HG03354 (cell line): Measurements from ENCODE around the gene MARK2.
A peak's percentile ranks its signal among the peaks of the same experiment; 100 is the strongest.

ENCODE experiments used
- ATAC-seq: cut with Tn5 transposase; IDR thresholded peaks from one replicate; pipeline ENCODE4 v1.9.1; 2021; ENCODE audit warnings: mild to moderate bottlenecking; ENCODE audit not compliant: unreplicated experiment, poor library complexity, severe bottlenecking

MARK2 gene

DNA sequence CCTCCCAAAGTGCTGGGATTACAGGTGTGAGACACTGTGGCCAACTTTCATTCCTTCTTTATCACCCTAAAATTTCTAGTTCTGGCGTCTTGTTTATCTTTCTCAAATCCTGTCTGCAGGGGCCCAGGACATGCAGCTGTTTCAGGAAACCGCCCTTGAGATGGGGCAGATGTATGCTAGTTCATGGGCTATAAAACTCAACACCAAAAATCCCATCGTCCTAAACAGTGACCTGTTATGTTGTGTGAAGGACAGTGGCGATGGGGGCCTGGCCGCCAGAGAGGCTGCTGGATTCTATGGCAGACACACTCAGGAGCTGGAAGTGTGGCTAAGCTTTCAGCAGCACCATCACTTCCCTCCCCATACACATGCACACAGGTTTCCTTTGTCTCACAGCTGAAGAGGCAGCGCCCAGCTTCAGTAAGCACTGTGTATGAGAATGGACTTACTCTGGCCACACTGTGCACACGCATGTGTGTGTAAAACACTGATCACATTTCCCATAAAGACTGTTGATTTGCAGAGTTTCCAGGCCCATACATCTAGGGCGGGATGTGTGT, 36.7 kb downstream of the MARK2 start:
- no peak for ATAC-seq

DNA sequence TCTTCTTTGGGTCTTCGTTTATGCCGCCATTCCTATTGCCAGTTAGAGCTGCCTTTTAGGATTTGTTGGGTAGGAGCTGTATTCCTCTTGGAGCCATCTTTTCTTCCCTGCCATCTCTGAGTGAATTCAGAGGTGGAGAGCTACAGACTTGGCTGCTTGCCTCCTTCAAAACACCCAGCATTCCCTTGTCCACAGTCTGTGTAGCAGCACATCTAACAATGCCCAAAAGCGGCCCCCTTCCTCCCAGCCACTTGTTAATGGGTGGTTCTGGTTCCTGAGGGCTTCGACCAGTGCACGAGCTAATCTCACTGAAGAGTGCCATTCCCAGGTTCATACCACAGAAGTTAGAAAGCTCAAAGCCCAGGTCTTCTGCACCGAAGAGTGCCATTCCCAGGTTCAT, 37.7 kb downstream of the MARK2 start:
- ATAC-seq, result no peak

DNA sequence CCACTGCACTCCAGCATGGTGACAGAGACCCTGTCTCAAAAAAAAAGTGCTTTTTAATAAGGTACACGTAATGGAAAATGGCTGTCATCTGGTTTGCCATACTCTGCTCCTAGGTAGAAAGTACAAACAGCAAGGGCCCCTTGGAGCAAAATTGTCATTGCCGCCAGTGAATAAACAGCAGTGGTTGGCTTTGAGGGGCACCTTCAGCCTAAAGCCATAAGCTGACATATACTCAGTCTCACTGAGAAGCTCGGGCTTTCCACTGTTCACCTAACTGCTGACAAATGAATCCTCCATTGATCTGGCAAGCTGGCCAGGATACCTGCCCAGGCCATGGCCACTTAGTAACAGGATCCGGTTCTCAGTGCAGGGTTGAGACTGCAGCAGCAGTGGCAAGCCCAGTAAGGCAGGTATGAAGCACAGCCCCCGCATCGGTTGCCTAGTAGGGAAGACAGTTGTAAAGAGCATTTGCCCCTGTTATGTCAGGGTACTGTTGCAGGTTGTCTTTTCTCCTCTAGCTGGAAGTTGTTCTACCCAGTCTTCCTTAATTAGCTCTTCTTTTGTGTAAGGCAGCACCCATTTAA, 38.8 kb downstream of the MARK2 start:
- no peak for ATAC-seq

DNA sequence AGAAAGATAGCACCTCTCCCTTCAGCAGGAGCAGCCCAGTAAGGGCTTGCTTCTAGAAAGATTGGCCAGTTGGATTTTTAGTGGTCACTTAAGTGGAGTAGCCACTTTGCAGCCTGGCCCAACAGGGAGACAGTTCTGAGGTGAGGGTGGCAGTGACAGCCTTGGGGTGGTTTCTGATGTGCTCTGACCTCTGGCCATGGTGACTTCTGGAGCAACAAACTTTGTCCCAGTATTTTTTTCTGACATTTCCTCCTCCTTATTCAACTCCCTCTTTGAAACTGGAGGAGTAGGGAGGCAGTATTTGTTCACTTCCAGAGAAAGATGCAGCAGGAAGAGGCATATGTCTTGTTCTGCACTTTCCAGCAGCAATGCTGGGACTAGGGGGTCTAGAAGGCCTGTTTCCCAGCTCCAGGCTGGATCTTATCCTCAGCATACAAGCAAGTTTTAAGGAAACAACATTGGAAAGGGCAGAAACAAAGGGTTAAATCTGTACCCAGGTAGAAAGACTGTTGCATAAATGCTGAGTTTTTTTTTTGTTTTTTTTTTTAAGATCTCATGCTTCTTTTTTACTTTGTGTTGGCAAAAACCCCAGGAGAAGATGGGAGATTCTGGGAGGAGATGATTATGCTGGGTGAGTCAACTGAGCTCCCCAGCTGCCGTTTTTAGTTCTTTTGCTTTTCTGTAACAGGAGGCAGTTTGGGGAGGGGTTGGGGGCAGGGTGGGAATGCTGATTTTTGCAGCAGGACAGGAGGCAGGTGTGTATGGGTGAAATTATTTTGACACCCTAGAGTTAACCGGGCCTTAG, 40.9 kb downstream of the MARK2 start:
- ATAC-seq, result no peak

DNA sequence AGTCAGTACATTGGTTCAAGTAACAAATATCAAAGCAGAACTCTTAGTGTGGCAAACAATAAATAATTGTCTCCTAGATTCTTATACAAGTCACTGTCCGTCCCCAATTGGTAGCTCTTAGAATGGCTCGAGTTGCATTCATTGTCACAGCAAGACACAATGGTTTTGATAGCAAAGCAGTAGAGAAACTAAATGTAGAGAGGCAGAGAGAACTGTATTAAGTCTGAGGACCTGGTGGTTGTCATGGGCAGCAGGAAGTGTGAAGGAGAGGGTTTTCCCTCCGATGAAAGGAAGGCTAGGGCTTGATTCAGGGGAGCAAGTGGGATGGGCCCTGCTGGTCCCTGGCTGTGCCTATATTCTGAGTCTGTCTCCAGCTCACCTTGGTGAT, 41.5 kb downstream of the MARK2 start:
- ATAC-seq, result no peak

DNA sequence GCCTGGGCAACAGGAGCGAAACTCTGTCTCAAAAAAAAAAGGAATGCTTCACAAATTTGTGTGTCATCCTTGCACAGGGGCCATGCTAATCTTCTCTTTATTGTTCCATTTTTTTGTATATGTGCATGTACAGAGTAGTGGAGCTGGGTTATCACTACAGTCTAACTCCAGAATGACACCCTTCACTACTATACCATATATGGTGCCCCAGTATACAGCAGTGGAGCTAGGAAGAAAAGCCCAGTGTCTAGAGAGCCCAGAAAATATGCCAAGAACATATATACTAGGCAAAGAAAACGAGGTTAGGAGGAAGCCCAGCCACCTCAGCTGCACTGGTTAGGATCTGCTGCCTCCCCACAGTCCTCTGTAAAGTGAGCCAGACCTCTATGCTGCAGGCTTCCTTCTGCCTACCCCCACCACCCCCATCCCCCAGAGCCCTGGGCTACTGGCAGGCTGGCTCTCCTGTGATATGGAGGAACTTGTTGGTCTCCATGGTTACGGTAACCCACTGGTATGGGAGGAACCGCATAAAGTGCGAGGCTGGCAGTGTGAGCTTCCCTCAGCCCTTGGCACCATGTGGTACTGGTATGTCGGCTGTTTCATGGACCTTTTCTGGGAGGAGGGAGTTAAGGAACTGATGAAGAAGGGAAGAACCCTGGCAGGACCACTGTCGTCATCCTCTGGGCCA, 43.8 kb downstream of the MARK2 start:
- no peak for ATAC-seq

DNA sequence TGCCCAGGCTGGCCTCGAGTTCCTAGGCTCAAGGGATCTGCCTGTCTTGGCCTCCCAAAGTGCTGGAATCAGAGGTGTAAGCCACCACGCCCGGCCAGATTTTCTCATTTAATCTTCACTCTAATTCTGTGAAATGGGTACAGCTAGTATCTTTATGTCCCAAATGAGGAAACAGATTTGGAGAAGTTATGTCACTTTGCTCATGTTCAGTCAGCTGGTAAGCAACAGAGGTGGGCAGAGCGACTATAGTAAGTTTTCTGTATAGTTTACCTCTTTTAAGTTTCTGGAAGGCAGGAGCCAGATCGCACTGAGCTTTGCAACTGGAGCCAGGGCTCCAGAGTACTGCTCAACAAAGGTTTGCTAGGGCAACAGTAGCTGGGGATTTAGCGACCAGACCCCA, 44.9 kb downstream of the MARK2 start:
- no peak for ATAC-seq

DNA sequence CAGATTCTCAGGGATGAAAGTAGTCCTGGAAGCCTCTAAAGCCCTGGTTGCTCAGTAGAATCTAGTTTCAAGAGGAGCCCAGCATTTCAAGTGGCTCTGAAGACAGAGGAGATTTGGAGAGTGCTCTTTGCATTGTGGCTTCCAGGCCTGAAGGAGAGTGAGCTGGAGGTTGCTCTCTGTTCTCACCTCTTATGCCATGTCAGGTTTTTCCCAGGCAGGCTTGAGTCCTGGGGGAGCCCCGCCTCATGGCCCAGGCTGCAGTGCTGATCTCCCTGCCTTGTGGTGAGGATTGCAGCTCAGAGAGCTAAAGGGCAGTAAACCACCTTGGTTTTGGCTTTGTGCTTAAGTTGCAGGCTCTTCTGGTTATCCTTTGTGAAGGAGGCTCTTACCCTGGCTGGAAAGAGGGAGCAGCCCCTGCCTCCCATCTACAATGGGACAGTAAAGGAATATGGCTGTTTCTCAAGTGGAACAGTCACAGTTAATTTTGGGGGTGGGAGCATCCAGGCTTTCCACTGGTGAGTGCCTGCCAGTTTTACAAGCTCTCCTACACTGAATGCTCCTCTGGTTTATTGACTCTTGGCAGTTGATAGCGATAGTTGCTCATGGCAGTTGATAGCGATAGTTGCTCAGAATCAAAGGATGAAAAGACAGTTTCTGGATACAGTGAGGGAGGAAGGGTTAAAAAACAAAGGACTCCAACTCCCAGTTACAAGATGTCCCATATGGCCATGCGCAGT, 45.5 kb downstream of the MARK2 start:
- no peak for ATAC-seq

DNA sequence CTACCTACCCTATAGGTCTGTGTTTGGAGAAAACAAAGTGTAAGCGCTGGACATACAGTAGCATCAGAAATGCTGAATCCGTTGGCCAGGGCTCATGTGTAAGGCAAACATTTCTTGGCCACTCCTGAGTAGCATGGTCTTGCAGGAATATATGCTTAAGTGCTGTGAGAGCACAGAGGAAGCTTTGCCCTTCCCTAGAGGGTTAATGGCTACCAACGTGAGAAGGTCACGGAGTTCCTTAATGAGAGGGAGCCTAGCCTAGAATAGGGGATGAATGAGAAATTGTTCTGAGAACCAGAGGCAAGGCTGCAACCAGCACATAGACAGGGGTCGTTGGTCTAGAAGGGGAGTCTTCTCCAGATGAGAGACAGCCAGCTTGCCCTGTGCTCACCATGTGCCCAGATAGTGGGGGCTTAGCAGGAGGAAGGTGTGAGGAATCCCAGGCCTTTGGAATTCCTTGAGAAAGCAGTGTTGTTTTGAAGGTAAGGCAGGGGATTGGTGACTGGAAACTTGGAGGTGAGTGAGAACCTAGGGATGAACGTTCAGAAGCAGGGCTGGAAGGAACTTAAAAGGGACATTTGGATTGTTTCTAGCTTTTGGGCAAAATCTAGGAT, 48.6 kb downstream of the MARK2 start:
- ATAC-seq, result no peak

DNA sequence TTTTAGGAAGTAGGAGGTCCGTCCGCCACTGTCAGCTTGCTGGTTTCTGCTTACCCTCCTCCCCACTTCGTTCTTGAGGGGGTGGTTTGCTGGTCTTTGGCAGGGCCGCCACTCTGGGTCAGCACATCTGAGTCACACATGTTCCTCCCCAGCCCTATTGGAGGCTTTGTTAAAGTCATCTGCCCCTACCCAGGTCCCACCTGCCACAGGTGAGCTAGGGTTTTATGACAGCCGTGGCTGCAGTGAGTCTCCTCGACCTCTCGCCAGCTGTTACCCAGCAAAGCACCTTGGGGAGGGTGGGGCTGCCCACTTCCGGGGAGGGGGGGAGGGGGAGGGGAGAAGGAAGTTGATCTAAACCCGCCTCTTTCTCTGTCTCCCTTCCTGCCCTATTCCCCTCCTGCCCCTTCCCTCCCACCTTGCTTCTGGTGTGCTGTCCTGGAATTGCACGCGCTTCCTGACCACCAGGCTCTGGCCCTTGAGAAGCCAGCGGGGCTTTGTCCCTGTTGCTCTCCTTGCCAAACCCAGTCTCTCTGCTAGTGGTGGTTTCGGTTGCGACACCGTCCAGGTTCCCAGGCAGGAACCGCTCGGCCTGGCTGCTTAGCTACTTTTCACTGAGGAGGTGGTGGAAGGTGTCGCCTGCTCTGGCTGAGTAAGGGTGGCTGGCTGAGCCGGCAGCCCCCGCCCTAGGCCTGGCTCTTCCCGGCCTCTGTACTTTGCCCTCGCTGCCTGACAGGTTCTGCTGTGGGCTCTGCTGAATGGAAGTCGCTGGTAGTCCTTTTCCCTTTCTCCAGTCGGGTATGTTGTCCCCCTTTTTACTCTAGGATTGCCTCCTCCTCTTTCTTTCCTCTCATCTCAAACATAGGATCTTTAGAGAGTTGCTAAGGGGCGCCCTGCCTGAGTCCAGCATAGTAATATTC, 49.5 kb downstream of the MARK2 start:
- peak; percentile 82 for ATAC-seq

DNA sequence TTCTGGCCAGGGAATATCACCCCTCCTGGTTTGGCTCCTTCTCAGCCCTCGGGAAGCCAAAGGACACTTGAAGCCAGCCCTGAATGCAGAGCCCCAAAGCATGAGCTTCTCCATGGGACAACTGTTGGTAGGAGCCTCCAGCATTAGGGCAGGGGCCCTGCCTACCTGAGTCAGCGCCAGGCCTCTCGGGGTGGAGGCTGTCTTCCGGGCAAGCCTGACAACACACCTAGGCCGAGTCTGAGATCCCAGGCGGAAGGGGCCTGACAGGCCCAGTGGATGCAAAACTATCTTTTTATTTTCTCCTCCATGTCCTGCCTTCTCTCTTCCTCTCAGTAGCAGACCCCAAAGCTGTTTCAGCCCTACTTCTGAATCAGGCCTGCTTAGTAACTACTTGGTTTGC, 50.4 kb downstream of the MARK2 start:
- ATAC-seq, result no peak

DNA sequence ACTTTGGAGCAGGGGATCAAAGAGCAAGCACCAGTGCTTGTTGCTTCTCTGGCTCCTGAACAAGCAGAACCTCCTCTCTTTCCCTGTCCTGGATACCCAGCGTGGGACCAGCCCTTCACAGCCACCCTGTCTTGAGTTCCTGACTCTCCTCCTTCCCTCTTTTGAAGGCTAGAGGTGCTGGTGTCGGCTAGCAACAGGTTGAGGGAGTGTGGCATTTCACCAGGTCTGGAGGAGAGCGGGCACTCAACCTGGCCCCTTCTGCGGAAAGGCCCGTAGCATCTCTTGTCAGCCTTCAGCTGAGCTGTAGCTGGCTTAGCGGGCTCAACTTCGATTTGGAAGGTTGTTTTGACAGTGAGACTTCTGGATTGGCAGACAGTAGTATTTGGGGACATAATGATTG, 51.5 kb downstream of the MARK2 start:
- ATAC-seq, result no peak

DNA sequence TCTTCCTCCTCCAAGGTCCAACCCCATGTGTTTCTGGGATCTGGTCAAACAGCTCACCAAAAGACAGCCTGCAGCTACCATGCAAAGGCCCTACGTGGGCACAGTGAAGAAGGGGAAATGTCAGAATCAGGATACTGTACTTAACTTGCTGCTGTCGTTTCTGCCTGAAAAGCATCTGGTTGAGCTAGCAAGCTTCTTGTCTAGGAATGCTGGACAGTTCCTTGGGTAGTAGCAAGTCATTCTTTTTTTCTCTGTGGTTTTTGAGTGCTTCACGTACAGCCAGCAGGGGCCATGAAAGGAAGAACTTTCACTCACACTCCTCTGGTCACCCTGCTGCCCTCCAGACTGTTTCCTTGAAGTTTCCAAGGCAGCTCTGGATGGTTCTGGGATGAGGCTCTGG, 53.3 kb downstream of the MARK2 start:
- no peak for ATAC-seq

DNA sequence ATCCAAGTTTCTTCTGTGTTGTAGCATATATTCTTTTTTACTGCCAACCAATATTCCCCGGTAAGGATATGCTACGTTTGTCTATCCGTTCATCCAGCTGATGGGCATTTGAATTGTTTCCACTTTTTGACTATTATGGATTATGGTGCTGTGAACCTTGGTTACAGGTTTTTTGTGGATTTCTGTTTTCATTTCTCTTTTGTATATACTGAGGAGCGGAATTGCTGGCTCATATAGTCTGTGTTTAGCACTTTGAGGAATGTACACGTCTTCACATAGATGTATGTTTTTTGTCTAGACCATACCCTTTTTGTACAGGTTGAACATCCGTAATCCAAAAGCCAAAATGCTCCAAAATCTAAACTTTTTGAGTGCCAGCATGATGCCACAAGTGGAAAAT, 54.4 kb downstream of the MARK2 start:
- no peak for ATAC-seq

DNA sequence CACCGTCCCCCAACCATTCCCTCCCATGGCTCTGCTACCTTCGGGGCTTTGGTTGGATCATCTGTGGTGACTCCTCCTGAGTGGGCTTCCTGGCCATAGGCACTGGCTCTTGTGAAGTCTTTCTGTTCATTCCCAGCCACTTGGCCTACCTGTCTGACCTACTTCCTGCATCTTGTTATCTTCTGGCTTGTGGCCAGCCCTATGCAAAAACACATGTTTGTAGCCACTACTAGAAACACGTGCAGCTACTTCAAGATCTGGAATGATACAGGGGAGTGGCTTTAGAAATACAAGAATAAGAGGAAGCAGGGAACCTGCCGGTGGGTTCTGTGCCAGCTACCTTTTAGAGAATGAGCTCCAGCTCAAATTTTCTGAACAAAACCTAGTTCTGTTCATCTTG, 57.2 kb downstream of the MARK2 start:
- ATAC-seq, result no peak

DNA sequence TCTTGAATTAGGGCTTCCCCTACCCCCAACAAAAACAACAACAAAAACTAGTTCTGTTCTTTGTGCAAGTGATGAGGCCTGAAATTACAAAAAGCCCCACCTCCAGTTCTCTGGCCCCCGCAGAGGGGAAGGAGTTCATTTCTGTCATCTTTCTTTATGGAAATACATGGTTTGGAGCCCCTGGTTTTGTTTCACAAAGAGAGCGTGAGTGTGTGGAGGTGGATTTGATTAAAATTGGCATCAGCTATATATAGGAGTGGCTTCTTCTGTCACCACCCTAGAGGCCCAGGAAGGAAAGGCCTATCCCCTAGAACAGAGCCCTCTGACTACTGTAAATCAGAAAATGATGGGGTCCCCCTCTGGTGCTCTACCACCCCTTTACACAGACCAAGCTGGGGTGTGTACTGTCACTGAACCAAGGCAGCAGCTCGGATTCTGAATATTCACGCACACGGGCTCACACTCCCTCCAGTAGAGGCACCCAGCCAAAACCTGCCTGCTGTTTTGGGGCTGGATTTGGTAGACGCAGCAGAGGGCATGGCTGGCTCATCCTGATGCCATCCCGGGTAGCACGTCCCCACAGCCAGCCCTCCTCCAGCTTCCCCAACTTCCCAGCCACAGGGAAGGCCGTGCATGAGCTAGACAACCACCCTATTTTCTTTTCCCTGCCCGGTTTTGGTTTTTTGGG, 58.7 kb downstream of the MARK2 start:
- ATAC-seq, result no peak

DNA sequence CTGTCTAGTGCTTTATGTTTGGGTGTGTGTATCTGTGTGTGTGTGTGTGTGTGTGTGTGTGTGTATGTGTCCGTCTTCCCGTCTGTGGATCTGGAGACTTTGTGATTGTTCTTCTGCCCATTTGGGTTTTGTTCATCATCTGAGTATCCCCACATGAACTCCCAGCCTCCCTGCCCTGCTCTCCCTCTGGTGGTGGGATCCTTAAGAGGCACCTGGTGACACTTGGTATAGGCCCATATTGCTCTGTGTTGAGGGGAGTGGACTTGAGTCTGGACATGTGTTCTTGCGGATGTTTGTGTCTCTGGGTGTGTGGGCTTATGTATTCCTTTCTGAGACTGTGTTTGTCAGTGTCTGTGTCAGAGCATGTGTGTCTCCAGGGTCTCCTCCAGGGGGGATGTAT, 62.8 kb downstream of the MARK2 start:
- ATAC-seq, result no peak

DNA sequence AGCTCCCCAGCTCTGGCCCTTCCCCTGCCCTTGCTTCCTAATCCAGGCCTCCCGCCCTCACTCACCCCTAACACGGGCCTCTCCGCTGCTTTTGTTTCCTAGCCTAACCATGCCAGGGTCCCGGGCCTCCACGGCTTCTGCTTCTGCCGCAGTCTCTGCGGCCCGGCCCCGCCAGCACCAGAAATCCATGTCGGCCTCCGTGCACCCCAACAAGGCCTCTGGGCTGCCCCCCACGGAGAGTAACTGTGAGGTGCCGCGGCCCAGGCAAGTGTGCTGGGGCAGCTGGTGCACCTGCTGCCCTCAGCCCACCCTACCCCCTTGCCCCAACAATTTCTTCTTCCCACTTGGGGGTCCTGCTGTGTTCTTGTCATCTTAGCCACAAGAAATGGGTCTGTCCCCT, 65.0 kb downstream of the MARK2 start:
- no peak for ATAC-seq
